GM21723 (cell line): ENCODE results near the gene JMJD4.

Experiments
- ATAC-seq: cut with Tn5 transposase; IDR thresholded peaks from one replicate; pipeline ENCODE4 v1.9.1; 2021; ENCODE audit warnings: mild to moderate bottlenecking, moderate library complexity; ENCODE audit not compliant: unreplicated experiment

Gene JMJD4

DNA sequence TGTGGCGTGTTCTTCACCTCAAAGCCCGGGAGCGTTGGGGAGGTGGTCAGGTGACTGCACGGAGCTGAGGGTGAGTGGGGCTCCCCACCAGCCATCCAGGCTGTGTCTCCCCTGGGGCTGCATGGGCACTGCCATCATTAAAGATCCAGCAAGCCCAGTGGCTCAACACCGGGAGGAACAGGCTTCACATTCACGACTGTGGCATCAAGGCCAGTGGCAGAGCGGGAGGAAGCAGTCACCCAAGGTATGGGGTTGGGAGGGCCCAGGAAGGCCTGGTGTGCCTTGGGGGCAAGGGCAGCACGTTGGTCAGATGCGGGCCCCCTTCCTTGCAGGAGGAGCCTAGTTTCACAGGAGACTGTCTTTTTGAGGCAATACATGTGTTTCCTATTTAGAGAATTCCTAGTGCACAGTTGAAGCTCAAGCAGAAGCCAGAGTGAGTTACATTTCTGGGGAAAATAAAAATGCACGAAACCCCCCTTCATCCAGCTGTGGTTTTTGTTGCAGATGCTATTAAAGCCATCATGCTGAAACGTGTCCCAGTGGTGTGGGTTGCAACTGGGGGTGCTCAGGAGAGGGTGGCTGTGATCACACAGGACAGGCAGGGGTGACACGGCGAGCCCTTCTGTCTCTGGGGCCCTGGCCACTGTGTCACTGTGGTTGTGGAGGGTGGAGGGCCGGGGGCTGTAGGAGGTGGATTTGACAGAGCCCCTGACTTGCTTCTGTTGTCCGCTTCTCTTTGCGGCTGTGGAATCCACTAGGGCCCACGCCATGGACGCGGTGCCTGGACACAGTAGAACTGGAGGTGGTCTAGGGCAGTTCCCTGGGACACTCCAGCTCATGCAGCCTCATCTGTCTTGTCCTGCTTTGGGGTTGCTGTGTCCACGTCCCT, 34.2 kb upstream of the JMJD4 start:
- no peak for ATAC-seq

- no peak for ATAC-seq
Observed at GRCh38 chr1:227768640-227769039, 33.5 kb upstream of the JMJD4 start.

DNA sequence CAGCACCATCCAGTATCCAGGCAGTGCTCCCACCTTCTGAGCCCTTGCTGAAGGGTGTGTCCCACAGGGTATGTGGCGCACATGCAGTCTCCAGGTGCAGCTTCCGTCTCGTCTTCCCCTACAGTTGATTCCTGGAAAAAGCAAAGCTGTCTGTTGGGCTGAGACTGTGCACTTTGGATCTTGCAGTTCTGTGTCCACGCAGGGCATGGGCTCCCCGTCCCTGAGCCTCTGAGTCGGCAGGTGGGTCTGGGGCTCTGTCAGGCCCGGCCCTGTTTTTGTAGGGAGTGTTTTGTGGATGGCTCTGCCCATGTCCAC, 33.0 kb upstream of the JMJD4 start:
- ATAC-seq = no peak

DNA sequence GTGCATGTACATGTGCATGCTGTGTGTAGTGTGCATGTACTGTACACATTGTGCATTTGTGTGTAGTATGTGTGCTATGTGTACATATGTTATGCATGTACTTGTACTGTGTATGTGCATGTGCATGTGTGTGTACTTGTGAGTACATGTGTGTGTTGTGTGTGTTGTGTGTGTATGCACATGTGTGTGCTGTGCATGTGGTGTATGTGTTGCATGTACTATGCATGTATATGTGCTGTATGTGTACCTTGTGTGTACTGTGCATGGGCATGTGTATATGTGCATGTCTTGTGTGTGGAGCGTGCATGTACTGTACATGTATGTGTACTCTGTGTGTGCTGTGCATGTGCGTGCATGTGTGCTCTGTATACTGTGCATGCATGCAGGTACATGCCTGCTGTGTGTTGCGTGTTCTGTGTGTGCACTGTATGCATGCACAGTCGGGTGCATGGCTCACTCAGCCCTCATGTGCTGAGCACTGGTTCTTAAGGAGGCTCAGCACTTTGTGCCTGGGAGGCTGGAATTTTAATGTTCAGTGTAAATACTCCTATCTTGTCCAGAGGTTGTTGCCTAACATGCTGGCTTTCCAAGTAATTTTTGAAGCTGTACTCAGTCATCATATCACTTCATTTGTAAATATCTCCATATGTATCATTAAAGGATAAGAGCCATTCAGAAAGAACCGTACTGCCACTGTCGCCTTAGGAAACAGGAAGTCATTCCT, 32.5 kb upstream of the JMJD4 start:
- no peak for ATAC-seq

DNA sequence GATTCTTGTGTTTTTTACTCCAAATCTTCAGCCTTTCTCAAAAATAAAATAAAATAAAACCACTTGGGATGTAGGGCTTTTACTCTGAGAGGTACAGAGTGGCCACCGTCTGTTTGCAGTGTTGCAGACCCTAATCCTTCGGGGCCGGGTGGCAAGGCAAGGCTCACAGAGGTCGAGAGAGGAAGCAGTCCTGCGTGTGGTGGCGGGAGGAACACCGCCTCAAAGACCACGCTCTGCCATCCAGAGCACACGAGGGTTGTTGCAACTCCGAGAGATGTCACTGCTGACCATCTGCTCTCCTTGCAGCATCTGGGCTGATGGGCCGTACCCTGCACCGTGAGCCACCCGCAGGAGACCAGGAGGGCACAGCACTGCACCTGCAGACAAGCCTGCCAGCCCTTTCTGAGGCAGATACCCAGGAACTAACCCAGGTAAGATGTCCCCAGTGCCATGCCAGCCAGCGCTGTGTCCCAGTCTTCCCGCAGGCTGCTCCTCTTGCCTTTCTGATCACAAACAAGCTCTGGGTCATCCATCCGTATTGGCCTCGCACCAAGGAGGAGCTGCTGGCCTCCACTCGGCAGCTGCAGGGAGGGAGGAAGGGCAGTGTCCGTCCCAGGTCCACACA, 31.7 kb upstream of the JMJD4 start:
- no peak for ATAC-seq

GRCh38 chr1:227766015-227766634, 31.0 kb upstream of the JMJD4 start:
- peak; percentile 38 for ATAC-seq

DNA sequence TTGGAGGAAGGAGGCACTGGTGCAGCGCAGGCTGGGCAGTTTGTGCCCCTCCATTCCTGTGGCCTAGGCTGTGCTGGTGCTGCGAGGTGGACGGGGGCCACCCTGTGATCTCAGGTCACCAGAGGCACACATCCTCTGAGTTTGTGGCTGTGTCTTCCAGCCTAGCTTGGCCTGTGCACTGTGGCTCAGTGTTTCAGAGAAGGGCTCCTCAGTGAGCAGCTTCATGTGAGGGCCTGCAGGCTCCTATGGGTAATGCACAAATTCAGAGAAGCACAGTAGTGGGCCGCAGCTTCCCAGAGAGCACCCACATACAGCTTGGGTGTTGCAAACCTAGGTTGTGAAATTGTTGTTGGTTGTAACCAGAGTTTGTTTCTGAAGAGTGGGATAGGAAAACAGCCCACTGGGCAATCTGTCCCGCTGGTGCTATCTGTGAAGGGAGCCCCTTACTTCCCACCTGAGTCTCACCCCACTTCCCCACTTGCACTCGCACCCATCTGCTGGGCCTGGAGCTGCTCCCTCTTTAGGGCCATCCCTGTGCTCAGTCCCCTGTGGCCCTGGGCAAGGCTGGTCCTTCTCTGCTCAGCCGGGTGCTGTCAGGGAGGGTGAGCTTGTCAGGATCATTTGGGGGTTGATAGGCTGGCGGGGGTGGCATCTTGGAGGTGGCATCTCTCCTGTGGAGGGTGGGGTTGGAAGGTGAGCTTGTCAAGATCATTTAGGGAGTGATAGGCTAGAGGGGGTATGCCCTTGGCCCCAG, 30.3 kb upstream of the JMJD4 start:
- ATAC-seq = no peak

DNA sequence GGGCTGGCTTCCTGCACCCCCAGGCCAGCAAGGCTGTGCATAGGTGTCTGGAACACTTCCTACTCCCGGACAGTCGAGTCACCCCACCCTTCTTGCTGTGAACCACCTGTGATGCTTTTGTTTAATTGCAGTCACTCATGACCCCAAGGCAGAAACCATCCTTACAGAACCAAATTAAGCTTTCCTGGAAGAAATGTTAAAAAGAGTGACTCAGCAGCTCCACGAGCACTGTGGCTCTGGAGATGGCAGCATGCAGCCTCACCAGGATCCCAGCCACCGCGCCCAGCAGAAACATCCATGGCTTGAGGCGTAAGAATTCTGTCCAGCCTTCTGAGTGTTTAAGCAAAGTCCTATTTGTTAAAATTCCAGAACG, 28.9 kb upstream of the JMJD4 start:
- ATAC-seq = no peak

DNA sequence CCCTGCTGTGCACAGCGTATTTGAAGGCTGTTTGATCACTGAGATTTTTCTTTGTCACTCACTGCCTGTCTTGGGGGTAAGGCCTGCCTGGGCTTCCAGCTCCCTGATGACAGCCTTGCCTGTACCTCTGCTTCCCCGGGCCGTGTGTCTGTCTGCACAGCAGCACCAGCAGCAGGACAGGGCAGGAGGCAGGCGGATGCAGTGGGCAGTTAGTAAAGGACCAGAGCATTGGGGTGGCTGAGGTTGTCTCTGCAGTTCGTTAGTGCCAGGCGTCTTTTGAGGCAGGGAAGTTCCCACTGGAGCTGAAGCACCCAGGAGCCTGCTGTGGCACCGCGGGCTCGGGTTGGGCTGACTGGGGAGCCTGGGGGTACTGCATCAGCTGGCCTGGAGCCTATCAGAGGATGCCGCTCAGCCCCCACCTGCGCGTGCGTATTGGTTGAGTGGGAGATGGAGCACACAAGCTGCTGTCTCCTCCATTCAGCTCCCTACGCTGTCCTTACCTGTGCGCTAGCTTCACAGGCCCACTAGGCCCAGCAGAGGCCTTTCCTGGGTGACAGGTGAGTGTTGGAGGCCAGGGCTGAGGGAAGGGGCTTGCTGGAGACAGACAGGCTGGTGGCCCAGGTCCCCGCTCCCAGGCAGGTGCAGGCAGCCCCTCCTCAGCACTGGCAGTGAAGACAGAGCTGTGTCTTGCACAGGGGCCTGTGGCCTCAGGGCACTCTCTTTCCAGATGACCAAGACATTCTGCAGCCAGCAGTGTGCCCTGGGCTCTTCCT, 28.3 kb upstream of the JMJD4 start:
- ATAC-seq = no peak

DNA sequence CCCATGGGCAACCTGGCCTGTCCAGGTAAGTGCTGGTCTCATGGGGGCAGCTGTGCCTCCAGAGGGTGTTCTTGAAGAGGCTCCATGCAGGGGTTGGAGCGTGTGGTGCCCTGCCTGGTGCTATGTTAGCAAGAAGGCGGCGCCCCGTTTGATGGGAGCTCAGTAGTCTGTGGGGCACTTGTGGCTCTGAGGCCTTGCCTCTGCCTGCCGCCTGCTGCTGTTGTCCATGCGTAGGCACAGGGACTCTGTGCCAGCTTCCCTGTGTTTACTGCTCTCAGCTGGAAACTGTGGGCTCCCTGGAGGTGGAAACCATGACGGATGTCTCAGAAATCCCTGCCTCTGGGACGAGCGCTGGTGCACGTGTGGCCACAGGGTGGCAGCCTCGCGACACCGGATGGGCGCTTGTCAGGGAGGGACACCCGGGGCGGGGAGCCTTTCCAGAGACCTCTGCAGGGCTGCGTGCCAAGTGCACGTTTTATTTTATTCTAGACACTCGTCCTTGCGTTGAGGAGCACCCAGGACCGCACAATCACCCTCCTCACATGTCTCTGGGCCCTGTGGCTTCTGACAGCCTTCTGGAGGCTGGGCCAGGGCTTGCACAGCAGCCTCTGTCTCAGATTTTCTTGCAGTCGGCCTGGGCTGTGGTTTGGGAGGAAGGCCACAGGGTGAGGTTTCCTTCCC, 27.3 kb upstream of the JMJD4 start:
- ATAC-seq = peak; percentile 72

DNA sequence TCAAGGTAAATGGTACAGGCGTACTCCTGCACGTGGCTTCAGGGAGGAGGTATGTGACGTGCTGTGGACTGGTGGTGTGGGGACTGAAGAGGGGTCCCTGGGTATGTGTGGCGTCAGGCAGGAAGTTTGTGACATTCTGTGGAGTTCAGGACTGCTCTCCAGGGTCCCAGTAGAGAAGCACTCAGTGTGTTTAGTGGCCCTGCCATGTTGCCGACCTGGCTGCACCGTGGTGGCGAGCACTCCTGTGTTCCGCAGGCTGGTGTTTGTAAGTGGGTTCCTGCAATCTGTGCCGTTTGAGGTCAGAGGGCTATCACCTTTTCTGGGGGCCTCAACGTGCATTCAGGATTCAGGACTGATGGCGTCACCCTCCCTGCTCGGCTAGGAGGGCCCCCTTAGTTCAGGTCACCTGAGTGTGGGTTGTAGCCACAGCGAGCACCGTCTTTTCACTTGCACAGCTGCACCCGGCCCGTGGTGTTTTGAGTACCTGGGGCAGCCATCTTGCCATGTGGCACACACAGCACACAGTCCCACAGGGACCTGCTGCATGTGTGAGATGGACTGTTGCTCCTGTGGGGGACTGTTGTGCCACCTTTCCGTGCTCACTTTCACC, 26.6 kb upstream of the JMJD4 start:
- ATAC-seq = no peak

- ATAC-seq = no peak
Observed at GRCh38 chr1:227760377-227760776, 25.3 kb upstream of the JMJD4 start.

- ATAC-seq = no peak
Observed at GRCh38 chr1:227759341-227760300, 24.5 kb upstream of the JMJD4 start.

DNA sequence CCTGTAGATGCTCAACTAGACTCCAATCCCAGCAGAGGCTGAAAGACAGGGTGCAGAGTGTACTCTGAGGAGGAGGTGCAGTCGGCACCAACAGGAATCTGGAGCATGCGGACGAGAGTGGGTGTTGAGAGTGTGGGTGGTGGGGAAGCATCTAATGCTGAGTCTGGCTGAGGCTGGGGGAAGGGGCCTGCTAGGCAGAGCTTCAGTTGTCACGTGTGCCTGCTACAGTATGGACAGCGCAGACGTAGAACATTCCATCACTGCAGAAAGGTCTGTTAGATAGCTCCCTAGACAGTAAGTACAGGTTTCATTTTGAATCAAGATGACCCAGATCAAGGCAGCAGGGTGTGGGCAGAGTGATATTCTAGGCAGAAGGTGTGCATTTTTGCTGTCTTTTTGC, 23.3 kb upstream of the JMJD4 start:
- ATAC-seq = peak; percentile 52

DNA sequence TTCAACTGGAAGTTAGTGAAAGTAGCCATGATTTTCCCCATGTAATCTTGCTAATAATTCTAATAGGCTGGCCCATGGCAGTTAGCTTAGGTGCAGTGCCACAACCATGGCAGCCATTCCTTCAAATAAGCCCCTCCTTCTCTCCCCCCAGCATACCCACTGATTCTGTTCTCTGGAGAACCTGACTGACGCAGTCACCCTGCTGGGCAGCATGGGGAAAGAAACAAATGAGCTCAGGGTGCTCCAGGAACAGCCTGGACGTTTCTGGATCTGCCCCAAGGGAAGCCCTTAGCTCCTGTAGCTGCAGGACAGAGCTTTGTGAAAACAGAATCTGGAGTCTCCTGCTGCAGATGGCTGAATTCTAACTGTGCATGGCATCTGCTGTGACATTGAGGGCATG, 22.7 kb upstream of the JMJD4 start:
- no peak for ATAC-seq

GRCh38 chr1:227756172-227756959, 21.3 kb upstream of the JMJD4 start:
- no peak for ATAC-seq

- ATAC-seq = no peak
Observed at GRCh38 chr1:227754958-227755357, 19.9 kb upstream of the JMJD4 start.
